Measurements from ENCODE around the gene C12orf57.

C12orf57 gene

DNA sequence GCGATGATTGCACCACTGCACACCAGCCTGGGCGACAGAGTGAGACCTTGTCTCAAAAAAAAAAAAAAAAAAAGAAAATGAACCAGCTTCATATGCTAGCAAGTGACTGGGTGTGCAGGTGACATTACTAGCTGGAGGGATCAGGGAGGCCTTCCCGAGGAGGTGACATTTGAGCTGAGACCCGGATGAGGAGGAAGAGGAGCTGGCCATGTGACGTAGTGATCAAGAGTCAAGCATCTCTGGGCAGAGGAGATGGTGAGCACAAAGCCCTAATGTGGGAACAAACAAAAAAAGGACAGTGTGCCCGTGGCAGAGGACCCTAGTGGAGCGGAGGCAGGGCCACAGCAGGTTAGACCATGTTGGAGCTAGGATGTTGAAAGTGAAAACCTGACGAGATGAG, 3.8 kb downstream of the C12orf57 start:
- ChIA-PET POLR2A (interaction anchor here (1.3 to 8.4 kb wide), 3 partner anchors 13 to 80 kb away, joined by 3 to 450 read pairs (median 59); partner anchors contain the start of gene TPI1), CTCF (interaction anchor here (4.8 kb wide), 1 partner anchor 14 kb away, joined by 47 read pairs; no protein-coding TSS in a partner anchor)
- DNase-seq (ENCODE audit: extremely low spot score): no peak
- TF ChIP-seq L3MBTL2 (conservative IDR thresholded peaks at IDR 0.05) (no peak), HDGF (IDR thresholded peaks at IDR 0.05; ENCODE audit: borderline replicate concordance) (no peak), LEF1 (IDR thresholded peaks at IDR 0.05; ENCODE audit: borderline replicate concordance) (no peak), ARNT (IDR thresholded peaks at IDR 0.05) (no peak)

DNA sequence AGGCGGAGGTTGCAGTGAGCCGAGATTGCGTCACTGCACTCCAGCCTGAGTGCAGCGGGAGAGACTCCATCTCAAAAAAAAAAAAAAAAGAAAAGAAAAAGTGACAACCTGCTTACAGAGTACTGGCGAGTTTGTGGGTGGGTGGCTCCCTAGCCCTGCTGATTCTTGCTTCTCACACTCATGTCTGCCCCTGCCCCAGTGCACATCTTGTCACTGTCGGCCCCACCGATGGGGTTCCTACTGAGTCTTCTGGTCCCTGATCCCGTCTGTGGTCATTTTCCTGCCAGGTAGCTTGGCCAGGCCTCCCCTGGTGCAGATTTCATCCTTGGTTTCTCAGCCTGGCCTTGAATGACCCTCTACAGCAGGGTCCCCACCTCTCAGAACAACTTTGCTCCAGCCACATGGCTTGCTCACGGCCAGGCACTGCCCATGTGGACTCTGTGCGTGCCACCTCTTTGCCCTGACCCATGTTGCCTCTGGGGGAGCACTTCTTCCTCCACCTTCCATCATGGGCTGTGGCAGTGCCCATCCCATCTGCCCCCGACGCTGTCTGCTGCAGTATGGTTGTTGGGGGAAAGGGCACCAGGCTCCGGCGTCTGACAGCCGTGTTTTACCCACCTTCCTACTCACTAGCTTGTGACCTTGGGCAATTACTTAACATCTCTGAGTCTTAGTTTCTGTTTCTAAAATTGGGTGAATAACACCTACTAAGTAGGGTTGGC, 5.2 kb downstream of the C12orf57 start:
- ChIA-PET CTCF (interaction anchor here (1.0 to 1.4 kb wide), 3 partner anchors 13 to 23 kb away, joined by 4 to 5 read pairs (median 5); no protein-coding TSS in a partner anchor), POLR2A (interaction anchor here (0.8 to 8.4 kb wide), 3 partner anchors 8 to 11 kb away, joined by 3 to 450 read pairs (median 4); no protein-coding TSS in a partner anchor)
- TF ChIP-seq ZNF384 (IDR thresholded peaks at IDR 0.05): 0 out of 2 replicates have a peak, but pooled peaks have one; percentile 12
- TF ChIP-seq HDGF (IDR thresholded peaks at IDR 0.05; ENCODE audit: borderline replicate concordance): no peak
- no peak for DNase-seq (ENCODE audit: extremely low spot score)

DNA sequence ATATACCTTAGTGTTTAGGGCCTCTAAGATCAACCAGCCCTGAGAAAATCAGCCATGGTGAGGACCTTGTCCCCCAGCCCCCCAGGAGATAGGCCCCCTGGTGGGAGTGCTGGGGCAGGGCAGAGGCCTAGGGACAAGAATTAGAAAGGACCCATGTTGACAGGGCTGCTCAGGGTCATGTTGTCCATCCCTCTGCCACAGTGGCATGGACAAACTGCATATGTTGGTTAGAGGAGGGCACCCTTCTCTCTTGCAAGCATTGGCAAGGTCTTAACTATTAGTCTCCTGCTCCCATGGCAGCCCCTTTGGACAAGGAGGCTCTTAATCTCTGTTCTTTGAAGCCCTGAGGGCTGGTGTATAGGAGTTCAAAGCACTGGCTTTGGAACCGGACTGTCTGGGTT, 6.6 kb downstream of the C12orf57 start:
- no peak for TF ChIP-seq SUZ12 (IDR thresholded peaks at IDR 0.05)
- TF ChIP-seq, protein P1, sequence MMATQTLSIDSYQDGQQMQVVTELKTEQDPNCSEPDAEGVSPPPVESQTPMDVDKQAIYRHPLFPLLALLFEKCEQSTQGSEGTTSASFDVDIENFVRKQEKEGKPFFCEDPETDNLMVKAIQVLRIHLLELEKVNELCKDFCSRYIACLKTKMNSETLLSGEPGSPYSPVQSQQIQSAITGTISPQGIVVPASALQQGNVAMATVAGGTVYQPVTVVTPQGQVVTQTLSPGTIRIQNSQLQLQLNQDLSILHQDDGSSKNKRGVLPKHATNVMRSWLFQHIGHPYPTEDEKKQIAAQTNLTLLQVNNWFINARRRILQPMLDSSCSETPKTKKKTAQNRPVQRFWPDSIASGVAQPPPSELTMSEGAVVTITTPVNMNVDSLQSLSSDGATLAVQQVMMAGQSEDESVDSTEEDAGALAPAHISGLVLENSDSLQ (IDR thresholded peaks at IDR 0.05): no peak
- no peak for TF ChIP-seq HDGF (IDR thresholded peaks at IDR 0.05; ENCODE audit: borderline replicate concordance)
- TF ChIP-seq FOXM1 (IDR thresholded peaks at IDR 0.05; ENCODE audit: borderline replicate concordance): no peak
- no peak for TF ChIP-seq BHLHE40 (IDR thresholded peaks at IDR 0.05; ENCODE audit: borderline replicate concordance)
- no peak for TF ChIP-seq LEF1 (IDR thresholded peaks at IDR 0.05; ENCODE audit: borderline replicate concordance)
- no peak for DNase-seq (ENCODE audit: extremely low spot score)
- CTCF ChIA-PET: interaction anchor here (0.6 to 1.0 kb wide), 2 partner anchors 14 to 59 kb away, joined by 3 to 5 read pairs; no protein-coding TSS in a partner anchor
- POLR2A ChIA-PET: interaction anchor here (3.3 to 8.4 kb wide), 2 partner anchors 10 to 11 kb away, joined by 21 to 450 read pairs; no protein-coding TSS in a partner anchor

- POLR2A ChIA-PET: interaction anchor here (0.8 to 3.3 kb wide), 3 partner anchors 11 to 227 kb away, joined by 3 to 21 read pairs (median 3); partner anchors contain the start of gene COPS7A
- TF ChIP-seq BHLHE40 (IDR thresholded peaks at IDR 0.05; ENCODE audit: borderline replicate concordance): no peak
- TF ChIP-seq SP1 (IDR thresholded peaks at IDR 0.05): no peak
- no peak for DNase-seq (ENCODE audit: extremely low spot score)
- CTCF ChIA-PET: no interaction called here
Measured at GRCh38 chr12:6950811-6951540, 7.2 kb downstream of the C12orf57 start, which contains the start of gene PTPN6. Gene PTPN6, plus strand, starts transcription at chr12:6951356. Its CDS starts 157 bp downstream, at chr12:6951513.

DNA sequence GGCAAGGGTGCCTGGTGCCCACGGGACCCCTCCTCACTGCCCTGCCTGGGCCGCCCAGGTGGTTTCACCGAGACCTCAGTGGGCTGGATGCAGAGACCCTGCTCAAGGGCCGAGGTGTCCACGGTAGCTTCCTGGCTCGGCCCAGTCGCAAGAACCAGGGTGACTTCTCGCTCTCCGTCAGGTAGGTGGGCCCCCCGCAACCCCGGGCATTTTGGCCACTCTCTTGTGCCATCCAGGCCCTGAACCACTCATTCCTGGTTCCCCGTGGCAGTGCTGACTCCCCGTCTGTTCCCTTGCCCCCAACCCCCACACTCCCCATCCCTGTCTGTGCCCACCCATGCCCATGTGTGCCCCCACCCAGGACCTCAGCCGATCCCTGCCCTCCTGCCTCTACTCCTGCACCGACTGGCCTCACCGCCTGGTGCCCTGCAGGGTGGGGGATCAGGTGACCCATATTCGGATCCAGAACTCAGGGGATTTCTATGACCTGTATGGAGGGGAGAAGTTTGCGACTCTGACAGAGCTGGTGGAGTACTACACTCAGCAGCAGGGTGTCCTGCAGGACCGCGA, 7.8 kb downstream of the C12orf57 start:
- no peak for DNase-seq (ENCODE audit: extremely low spot score)
- POLR2A ChIA-PET: interaction anchor here (0.8 to 3.3 kb wide), 4 partner anchors 8 to 228 kb away, joined by 3 to 21 read pairs (median 9); partner anchors contain the start of genes C12orf57, COPS7A and RNU7-1
- CTCF ChIA-PET: interaction anchor here (1.0 to 1.1 kb wide), 2 partner anchors 10 to 13 kb away, joined by 4 to 5 read pairs; no protein-coding TSS in a partner anchor
- TF ChIP-seq TARDBP (IDR thresholded peaks at IDR 0.05) (no peak), BHLHE40 (IDR thresholded peaks at IDR 0.05; ENCODE audit: borderline replicate concordance) (no peak), CTBP1 (IDR thresholded peaks at IDR 0.05; ENCODE audit: borderline replicate concordance) (no peak), FOXM1 (IDR thresholded peaks at IDR 0.05; ENCODE audit: borderline replicate concordance) (no peak), ELF4 (IDR thresholded peaks at IDR 0.05) (no peak), LEF1 (IDR thresholded peaks at IDR 0.05; ENCODE audit: borderline replicate concordance) (no peak), FOXK2 (IDR thresholded peaks at IDR 0.05) (no peak)
- TF ChIP-seq, protein P1 (IDR thresholded peaks at IDR 0.05): no peak

GRCh38 chr12:6952121-6952862, 8.5 kb downstream of the C12orf57 start:
- ChIA-PET CTCF (interaction anchor here (1.0 to 1.1 kb wide), 2 partner anchors 10 to 13 kb away, joined by 4 to 5 read pairs; no protein-coding TSS in a partner anchor), POLR2A (interaction anchor here (1.8 to 3.3 kb wide), 2 partner anchors 8 to 9 kb away, joined by 15 to 21 read pairs; partner anchors contain the start of genes C12orf57 and RNU7-1)
- no peak for DNase-seq (ENCODE audit: extremely low spot score)
- no peak for TF ChIP-seq L3MBTL2 (conservative IDR thresholded peaks at IDR 0.05)
- TF ChIP-seq, protein P1 (IDR thresholded peaks at IDR 0.05): no peak
- no peak for TF ChIP-seq FOXM1 (IDR thresholded peaks at IDR 0.05; ENCODE audit: borderline replicate concordance)
- TF ChIP-seq ZNF384 (IDR thresholded peaks at IDR 0.05): no peak
- TF ChIP-seq LEF1 (IDR thresholded peaks at IDR 0.05; ENCODE audit: borderline replicate concordance): no peak
- TF ChIP-seq FOXK2 (IDR thresholded peaks at IDR 0.05): no peak
- TF ChIP-seq NFRKB (IDR thresholded peaks at IDR 0.05): no peak
- TF ChIP-seq SUZ12 (IDR thresholded peaks at IDR 0.05): no peak
- no peak for TF ChIP-seq SP1 (IDR thresholded peaks at IDR 0.05)

Measured in HEK293T (cell line).